Left kidney (tissue), 2 donors: Measurements from ENCODE around the gene AGMO. TPM values are rescaled to one million over a fixed set of nuclear protein-coding genes. Genes with fewer than 3 reads are reported as not detected.

Source experiments
- DNase-seq: peaks from one replicate; pipeline ENCODE4 v3.0.0-alpha.2; 2013
- polyA plus RNA-seq: library from polyadenylated mRNA; unstranded; fragments of 120-200 nt; gene quantifications from one replicate; pipeline ENCODE4 v1.2.1, GENCODE V29; 2013; ENCODE audit not compliant: insufficient read length

The AGMO gene
- polyA plus RNA-seq, 1 donor = 0.88 TPM

DNA sequence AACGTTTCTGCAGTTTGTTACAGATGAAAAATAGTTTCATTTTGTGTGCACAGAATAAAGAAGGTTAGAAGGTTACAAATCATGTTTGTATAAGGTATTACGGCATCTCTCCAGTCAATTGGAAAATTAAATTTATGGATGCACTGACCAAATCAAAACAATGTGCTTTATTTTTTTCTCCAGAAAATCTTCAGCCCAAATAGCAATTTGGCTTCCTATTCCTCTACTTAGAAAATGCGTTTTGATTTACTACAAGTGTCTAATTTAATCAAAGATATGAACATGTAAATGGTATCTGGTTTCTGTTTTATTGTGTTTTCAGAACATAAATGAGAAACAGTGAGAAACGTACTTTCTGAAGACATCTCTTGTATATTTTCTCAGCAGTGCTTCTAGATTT is 63.4 kb downstream of the AGMO start:
- DNase-seq = no peak

DNA sequence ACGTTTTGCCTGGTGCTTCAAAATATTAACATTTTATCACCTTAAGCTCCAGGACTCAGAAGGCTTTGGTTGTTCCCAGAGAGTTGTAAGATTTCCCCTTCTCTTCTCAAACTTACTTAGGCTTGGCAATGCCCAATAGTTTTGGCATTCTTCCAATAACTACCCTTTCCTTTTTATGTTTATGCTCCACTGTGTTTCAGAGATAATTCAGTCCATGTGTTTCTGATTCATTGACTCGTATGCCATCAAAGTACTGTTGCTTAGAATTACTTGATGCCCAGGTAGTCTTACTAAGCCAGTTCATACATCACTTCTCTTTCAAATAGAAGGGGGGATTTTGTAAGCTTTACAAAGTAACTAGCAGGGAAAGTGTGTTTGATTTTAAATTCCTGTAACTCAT is 66.6 kb downstream of the AGMO start:
- no peak for DNase-seq

DNA sequence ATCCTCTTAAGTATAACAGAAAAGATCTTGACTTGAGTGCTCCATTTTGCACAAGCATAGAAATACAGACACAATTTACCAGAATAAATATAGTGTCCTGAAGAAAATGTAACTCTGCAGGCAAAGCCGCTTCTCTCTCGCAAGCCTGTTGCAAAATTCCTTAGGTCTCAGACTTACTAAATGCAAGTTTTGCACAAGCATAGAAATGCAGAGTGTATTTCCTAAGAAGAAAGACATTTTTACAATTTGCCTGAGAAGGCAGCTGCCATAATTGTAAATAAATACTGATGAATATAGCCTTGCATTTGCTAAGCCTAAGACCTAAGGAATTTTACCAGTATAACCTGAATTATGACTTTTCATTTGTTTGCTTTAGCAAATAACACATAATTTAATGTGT is 67.1 kb downstream of the AGMO start:
- DNase-seq = no peak

DNA sequence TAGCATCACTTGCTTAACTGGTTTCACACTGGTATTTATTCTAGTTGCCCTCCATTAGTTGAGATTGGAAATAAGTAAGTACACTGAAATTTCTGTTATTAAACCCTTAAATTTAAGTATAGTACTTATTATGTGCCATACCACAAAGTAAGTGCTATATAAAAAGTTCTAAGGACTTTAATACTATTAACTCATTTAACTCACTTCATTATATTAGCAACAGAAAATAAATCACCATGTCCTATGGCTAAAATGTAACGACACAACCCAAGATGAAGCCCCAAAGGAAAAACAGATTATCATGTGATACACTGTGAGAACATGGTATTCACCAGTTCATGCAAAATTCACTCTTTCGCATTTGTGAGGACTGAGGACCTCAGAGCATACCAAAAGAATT is 70.5 kb downstream of the AGMO start:
- DNase-seq = no peak

DNA sequence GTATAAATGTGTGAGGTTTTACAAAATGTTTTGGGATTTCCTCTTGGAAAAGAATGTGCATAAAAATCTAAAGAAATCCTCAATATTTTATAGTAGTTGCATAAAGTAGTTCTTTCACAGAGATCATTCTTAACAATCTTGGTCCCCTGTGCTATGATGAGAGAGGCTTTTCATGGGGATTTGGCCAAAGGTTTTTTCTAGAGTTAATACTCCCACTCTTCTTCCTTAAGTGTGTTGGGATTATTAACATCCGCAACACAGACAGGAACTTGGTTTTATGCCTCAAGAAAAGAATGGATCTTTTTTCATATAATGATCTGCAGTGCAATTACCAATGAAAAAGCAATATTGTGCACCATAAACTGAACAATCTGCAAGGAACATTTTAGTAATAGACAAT is 71.5 kb downstream of the AGMO start:
- DNase-seq = no peak

DNA sequence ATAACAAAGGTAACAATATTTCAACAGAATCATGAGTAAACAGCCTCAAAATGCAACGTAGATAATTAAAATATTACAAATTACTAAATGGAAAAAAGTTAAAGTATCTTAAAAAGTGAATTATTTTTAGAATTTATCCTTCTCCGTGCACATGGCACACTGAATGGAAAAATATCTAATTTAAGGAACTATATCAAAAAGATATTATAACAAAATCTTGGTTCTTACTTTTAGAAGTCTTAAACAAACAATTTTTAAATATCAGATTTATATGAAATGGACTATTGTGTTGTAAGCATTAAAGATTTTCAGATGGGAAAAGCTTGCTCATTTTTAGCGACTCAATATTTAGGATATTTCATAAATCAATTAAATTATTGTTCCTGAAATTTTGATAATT is 72.0 kb downstream of the AGMO start:
- no peak for DNase-seq

DNA sequence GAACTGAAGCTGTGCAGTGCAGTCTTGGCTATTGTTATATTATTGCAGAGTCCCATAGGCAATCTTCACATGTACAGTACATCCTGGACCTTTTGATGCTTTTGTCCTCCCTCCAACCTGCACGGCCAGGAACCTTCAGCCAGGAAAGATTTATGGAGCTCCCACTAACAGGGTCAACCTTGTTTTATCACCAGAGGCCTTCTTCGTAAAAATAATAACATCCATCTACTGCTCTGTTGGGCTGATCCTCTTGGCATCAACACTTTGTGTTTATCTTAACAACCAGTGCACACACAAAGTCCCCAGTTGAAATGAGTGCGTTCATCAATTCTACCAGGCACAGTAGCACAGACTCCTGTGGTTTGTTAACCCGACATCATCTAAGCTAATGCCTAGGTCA is 72.4 kb downstream of the AGMO start:
- peak; percentile 44 for DNase-seq

DNA sequence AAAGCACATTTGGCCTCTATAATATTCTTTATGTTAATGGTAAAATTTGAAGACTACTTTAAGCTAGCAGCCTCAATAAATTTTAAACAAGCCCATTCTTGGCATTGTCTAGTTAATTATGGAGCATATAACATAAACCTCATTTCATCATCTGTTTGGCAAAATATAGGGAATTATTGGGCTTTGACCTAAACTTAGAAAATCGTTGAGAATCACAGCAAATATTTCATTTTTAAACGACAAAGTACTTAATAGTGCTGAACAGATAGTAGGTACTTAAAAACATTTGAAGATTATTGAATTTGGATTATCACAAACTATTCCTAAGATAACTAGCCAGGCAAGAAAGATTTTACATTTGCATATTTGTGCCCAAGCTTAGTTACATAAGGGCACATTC is 73.4 kb downstream of the AGMO start:
- DNase-seq = no peak

DNA sequence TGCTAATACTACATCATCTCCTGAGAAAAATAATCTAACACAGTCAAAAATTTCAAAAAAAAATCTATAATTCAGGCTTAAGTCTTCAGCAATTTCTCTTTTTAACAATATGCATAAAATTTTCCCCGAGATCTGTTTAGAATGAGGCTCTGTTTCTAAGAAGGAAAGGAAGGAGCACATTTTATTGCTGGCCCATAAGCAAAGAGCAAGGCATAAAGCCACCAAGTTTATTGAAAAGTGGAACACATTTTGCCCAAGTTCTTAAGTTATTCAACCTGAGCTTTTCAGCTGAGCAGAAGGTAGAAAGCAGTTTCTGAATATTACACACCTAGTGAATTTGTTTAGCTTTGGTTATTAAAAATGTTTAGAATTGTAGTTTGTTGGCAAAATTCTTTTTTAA is 73.9 kb downstream of the AGMO start:
- DNase-seq = no peak

DNA sequence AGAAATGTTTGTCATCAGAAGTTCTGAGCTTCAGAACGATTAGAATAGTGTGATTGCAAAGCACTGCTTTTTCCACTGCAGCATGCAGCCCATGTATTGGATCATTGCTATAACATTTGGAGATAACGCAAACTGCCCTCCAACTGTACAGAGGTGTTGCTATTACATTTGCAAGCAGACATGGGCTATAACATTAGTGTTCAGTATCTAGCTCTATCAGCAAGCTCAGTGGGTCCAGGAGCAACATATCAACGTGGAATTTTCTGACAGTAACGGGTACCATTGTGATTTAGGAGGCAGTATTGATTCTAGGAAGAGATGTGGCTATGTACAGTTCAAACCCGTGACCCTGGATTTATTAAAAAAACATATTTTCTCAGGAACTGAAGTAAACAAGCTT is 75.8 kb downstream of the AGMO start:
- DNase-seq = no peak

DNA sequence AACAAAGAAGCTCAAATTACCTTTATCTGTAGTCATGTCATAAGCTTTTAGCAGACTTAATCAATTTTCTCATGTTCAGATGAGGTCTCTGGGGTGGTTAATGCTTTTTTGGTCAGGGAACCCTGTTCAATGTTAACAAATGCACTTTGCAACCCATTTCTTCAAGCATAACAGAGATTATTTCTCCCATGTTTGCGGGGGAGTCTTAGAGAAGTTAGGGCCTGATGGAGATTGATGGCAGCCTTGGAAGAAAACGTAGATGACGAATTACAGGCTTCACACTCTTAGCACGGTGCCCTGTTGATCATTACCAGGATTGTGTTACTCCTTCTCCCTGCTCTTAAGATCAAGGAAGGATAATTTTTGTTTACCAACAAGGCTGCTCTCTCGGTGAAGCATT is 76.4 kb downstream of the AGMO start:
- no peak for DNase-seq

DNA sequence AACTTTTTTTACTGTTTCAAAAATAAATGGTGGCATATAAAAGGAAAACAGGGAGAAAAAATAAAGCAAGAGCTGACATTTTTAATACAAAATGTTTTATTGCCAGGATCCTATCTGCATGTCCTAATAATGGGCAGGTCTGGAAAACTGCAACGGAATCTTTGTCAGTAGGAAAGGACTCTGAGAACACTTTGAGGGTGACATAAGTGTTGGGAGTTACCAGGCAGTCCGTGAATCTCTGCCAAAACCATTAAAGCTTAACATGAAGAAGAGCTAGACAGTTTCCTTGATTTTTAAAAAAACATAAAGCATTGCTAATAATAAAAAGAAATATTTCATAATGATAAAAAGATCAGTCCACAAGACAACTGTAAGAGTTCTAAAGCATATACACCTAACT is 80.7 kb downstream of the AGMO start:
- DNase-seq = no peak

DNA sequence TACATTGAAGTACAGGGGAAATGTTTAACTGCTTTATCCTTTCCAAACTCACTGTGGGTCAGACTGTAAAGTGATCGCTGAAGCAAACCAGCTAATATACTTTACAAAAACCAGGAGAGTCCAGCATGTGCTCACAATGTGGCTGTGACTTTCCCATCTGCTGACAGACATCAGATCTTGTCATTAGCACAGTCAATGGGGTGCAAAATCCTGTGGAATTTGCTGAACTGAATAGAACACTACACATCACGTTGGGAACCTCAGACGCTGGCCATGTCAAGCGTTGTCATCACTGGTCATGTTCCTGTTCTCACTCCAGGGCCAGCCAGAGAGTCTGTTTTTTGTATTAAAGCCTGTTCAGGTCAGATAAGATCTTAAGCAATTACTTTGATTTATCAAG is 83.4 kb downstream of the AGMO start:
- no peak for DNase-seq

DNA sequence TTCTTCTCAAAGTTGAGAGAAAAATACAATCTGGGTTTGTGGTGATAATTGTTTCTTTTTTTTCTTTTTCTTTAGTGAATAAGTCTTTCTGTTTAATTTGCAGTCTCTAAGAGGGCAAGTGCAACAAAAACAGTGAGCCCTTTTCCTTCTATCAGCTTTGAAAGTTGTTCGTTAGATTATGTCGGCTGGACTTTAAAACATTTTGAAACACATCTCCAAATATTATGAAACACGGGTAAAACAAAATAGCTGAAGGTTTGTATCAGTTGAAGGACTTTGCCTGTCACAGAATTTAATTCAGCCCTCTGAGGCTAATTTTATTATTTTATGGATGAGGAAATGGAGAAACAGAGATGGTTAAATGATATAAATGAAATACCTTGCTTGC is 85.3 kb downstream of the AGMO start:
- DNase-seq = no peak

DNA sequence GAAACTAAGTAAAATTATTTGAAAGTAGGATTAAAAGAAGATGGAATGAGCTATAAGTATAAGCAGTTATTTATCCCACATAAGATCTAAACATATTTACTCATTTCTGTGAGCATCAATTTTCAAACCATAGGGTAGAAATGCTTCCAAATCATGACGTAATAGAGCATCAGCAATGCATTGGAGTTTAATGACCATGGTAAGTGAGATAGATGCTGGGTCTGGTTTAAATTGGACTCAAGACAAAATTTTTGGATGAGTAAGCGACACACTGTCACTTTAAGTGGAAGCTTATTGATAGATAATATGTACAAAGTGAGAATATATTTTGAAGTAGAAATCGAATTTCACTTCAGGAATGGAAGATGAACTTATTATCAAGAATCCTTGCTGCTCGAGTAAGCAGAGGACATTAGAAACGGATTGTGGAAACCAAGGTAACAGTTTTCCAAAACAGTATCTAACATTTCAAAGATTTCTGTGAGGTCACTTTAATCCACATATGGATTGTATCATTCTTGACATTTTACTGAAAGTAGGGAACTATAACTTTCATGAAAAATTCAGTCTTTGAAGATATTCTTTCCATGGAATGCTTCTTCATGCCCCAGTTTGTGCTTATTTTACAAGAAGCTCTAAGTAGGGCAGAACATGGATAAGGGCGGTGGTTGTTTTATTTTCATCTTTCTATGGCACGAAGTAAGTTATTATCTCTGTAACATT is 85.8 kb downstream of the AGMO start:
- DNase-seq = no peak

DNA sequence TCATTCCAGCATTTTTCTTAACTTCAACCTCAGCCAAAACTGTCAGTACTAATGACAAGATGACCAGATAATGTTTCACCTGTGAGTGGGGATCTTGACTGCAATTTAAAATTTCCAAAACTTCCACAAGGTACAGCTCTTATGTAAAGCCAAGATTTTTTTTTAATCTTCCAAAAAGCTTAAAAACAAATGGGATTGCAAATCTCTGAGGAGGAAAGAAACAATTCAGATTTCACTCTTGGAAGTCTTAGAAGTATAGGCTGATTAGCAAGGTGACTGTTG is 90.2 kb downstream of the AGMO start:
- no peak for DNase-seq

DNA sequence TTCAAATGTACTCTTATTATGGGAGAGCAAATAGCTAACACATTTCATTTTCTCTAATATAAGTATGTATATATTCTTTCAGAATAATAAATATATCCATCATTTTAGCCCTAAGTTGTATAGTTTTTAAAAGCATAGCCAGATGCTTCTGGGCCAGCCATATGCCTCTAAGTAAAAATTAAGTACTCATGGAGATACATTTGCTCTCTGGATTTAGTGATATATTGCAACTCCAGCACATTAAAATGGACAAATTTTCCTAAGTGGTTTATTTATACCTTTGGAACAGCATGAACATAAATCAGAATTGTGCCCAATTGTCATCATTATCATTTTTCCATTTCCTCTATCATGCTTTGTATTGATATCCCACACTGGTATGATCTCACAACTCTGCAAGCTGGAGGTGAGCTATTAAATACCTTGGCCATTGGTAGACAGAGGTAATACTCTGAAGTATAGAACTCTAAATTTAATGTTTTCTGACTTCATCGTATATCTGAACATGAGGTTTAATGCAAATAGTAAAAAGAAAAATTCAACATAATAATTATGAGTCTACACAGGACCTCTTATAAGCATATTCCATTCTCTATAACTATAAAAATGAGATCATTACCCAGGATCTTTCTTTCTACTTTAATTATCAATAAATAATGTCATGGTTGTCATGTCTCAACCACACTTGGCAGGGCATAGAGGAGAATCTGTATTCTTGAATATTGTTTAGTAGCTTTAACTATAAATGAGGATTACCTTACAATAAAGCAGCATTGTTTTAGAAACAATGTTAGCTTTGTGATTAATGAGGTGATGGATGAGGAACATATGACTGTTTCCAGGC is 90.8 kb downstream of the AGMO start:
- DNase-seq = no peak

DNA sequence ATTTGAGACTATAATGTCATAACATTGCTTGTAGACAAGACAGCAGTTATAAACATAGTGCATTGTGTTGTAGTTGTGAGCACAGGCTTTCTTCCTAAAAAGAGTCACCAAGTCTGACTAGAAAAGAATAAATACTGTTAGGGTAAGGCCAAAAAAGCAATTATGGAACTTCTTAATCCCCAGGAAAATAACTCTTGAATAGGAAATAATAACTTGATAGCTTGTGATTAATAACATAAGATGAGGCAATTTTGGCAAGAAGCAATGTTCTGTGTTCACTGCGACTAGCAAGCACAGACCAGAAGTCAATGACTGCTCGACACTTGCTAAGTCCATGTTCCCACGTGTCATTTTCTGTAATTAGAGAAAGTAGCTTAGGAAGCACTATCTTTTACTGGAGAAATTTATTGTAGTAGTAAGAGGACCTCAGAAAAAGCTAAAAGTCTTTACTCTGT is 97.1 kb downstream of the AGMO start:
- DNase-seq = no peak

DNA sequence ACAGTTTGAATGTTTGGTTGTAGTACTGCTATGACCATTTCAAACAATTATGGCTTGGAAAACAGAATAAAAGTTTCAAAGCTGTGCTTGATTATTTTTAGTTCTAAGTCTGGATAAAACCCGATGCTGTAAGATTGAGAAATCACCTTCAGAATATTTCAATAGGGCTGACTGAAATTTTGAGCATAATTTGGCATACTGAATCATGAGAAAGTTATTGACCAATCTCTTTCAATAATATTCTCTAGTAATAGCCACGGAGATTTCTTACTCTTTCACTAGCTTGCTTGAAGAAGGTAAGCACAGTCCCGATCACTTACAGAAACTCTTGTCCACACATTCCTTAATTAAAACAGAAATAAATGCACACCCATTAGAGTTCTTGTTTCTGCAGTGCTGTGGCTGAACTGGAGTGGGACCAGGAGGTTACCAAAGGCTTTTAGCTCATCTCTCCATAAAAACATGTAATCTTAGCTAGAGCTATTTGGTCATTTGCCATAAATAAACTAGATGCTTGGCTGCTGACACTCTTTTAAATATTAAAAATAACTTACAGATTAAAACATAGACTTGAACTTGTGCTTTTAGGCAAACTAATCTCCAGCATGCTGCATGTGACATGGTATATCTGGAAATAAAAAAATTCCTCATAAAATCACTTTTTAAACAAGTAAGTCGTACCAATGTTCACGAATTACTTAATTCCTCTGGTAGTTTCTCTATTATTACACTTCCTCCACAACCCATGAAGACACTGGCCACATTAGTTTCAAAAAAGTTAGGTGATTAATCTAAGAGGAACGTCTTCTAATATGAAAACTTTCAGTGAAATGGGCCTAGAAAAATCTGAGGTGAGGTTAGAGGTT is 97.8 kb downstream of the AGMO start:
- DNase-seq = no peak

DNA sequence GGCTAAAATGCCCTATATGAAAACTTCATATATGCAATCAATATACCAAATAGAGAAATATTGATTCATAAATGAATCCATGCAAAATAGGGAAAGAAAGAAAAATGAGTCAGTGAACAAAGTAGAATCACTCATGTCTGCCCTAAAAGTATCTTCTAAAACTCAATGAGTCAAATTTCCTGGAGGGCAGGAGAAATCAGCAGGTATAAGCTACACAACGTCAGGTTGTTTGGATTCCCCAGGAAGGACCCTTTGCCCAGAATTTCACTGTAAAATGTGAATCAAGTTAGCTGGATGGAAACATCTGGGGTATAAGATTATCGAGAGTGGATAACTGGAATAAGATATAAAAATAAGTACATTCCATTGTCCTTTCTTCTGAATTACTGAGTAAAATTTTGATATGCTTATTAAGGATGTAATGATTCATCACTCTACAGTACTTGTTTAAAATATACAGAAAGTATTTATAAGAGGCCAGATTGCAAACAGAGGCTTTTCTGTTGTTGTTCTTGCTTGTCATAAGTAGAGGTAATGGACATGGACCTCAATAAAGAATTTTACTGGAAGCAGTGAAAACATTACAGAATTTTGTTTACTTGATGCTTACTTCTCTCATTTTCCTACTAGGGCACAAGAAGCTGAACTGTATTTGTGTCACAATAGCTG is 99.0 kb downstream of the AGMO start:
- DNase-seq = no peak

DNA sequence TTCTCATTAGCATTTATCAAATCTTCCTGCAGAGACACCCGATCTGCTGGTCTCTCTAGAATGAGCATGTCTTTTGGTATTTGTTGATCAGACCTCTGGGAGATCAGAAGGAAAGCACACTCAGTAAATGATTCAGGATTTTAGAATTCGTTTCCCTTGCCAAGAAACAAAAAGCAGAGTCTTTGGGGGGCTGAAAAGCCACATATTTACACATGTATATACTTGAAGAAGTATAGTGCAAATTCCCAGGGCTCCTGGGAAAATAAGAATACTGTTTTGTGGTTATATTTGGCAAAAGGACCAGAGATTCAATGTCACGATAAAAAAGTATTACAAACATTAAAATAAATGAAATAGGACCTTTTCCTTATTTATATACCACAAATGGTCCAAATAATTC is 100.2 kb downstream of the AGMO start:
- no peak for DNase-seq

DNA sequence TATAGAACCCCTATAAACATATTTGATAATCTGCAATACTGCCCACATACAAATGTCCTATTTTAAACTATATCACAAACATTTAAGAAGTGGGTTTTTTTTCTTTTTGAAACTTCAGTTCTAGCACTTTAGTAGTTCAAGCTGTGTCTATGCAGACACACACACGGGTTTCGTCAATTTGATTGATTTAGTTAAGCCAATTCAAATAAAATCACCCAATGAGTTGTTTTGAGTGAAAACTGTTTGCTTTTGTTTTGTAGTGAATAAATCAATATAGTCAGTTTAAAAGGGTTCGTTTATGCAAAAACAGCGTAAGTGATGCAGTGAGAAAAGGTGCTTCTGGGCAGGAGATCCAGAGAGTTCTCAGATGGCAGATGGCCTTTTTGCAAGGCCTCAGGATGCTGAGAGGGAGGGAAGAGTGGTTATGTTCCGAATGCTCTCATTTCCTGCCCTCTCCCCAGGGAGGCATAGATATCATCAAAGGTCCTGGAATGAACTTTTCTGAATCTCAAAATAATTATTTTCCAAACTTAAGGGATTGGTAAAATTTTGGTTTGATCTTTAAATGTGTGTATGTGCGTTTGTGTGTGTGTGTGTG is 102.7 kb downstream of the AGMO start:
- no peak for DNase-seq
